GM12878 (cell line): ENCODE results near the gene HIC1. TPM values are rescaled to one million over a fixed set of nuclear protein-coding genes. Genes with fewer than 3 reads are reported as not detected.

ENCODE experiments used
- ATAC-seq: fragments of 200-7000 bp; cut with Tn5 transposase; 3 replicates; pipeline ENCODE4 v1.9.1; 2020; ENCODE audit warnings: mild to moderate bottlenecking, moderate library complexity
- BruUV-seq: library from RNA; stranded (reverse); fragments of 400-500 nt; replicated peaks from 2 replicates; lab custom pipeline; 2021; lab: Mats Ljungman, UMichigan
- CTCF ChIA-PET: fragments of 300-600 bp; sonication (Branson Sonifier 250); formaldehyde crosslinking; extraction: SDS; loops from one replicate; lab custom pipeline; 2021; ENCODE audit warnings: inconsistent platforms; lab: Yijun Ruan, JAX
- POLR2A ChIA-PET: fragments of 350-600 bp; formaldehyde crosslinking; extraction: SDS; loops from one replicate; lab custom pipeline; 2021; ENCODE audit warnings: inconsistent platforms; lab: Charles Lee
- RAD21 ChIA-PET: fragments of 300-600 bp; sonication (Branson Sonifier 250); formaldehyde crosslinking; loops from one replicate; lab custom pipeline; 2023; ENCODE audit warnings: antibody characterized with exemption; ENCODE audit not compliant: unreplicated experiment; lab: Charles Lee
- SMC1A ChIA-PET: fragments of 300-600 bp; sonication (Branson Sonifier 250); formaldehyde crosslinking; loops from one replicate; lab custom pipeline; 2023; ENCODE audit not compliant: unreplicated experiment, uncharacterized antibody; lab: Charles Lee
- DNase-seq: peaks from one replicate; pipeline ENCODE4 v3.0.0-alpha.2; 2011; ENCODE audit warnings: low read depth, low spot score
- FAIRE-seq: peaks from 3 replicates; lab custom pipeline; 2011; peaks lifted over from hg19 to GRCh38; lab: Jason Lieb, UNC
- H2AFZ ChIP-seq: 2 replicates; pipeline ENCODE4 v1.6.0; 2011; ENCODE audit warnings: low read depth, low read length, control low read depth; ENCODE audit not compliant: control insufficient read depth
- H3K27ac ChIP-seq: 2 replicates; pipeline ENCODE4 v1.5.1; 2011; ENCODE audit warnings: control low read depth; ENCODE audit not compliant: control insufficient read depth, insufficient read depth
- H3K27me3 ChIP-seq, 2 experiments: replicated peaks in 1 of 2; 2 replicates each; pipeline versions ENCODE4 v1.6.0 to v1.6.1; 2011; ENCODE audit warnings: low read length in 1 of 2; ENCODE audit not compliant: control insufficient read depth in 2 of 2, insufficient read depth in 2 of 2
- H3K36me3 ChIP-seq, 2 experiments: 2 replicates each; pipeline ENCODE4 v1.5.1; 2011; ENCODE audit warnings: low read length in 1 of 2; ENCODE audit not compliant: control insufficient read depth in 2 of 2, insufficient read depth in 2 of 2
- H3K4me1 ChIP-seq: 2 replicates; pipeline ENCODE4 v1.6.1; 2011; ENCODE audit warnings: mild to moderate bottlenecking, low read length, moderate library complexity, mixed read lengths; ENCODE audit not compliant: control insufficient read depth, insufficient read depth
- H3K4me2 ChIP-seq: 2 replicates; pipeline ENCODE4 v1.6.0; 2011; ENCODE audit warnings: control low read depth; ENCODE audit not compliant: control insufficient read depth, insufficient read depth
- H3K4me3 ChIP-seq: fragments of 200-600 bp; sonication (generic); 2 replicates; pipeline ENCODE4 v1.5.1; 2016
- H3K79me2 ChIP-seq: 2 replicates; pipeline ENCODE4 v1.6.0; 2011; ENCODE audit warnings: low read length; ENCODE audit not compliant: control insufficient read depth, insufficient read depth
- H3K9ac ChIP-seq: 2 replicates; pipeline ENCODE4 v1.8.0; 2011; ENCODE audit warnings: low read length, control low read depth, mixed read lengths; ENCODE audit not compliant: control insufficient read depth, insufficient read depth
- H3K9me3 ChIP-seq: replicated peaks from 3 replicates; pipeline ENCODE4 v1.5.1; 2011; ENCODE audit warnings: mild to moderate bottlenecking, low read length; ENCODE audit not compliant: control insufficient read depth, insufficient read depth
- H4K20me1 ChIP-seq: 2 replicates; pipeline ENCODE4 v1.6.0; 2011; ENCODE audit not compliant: control insufficient read depth, insufficient read depth
- BACH1 ChIP-seq: fragments of 450-650 bp; IDR thresholded peaks from 2 replicates; pipeline ENCODE4 v1.6.1; 2017; ENCODE audit warnings: mild to moderate bottlenecking, borderline replicate concordance
- BHLHE40 ChIP-seq, 2 experiments: fragments of 450-650 bp in 1 of 2; IDR thresholded peaks; 2 replicates each; pipeline ENCODE4 v1.6.1; 2011 to 2017; ENCODE audit warnings: low read depth in 2 of 2, borderline replicate concordance in 1 of 2, improper control_type of control experiment in 1 of 2, low read length in 1 of 2, mild to moderate bottlenecking in 1 of 2
- CHD1 ChIP-seq: IDR thresholded peaks from 2 replicates; pipeline ENCODE4 v1.6.1; 2012; ENCODE audit warnings: low read depth, low read length, improper control_type of control experiment
- CREB1 ChIP-seq: IDR thresholded peaks from 2 replicates; pipeline ENCODE4 v1.6.1; 2012; ENCODE audit warnings: low read depth, mild to moderate bottlenecking, inconsistent platforms
- CREM ChIP-seq: IDR thresholded peaks from 2 replicates; pipeline ENCODE4 v1.6.1; 2014; ENCODE audit warnings: antibody characterized with exemption, low read depth
- EED ChIP-seq: sonication (generic); IDR thresholded peaks from 2 replicates; pipeline ENCODE4 v1.6.1; 2016; ENCODE audit warnings: antibody characterized with exemption, low read depth
- EGR1 ChIP-seq, 2 experiments: IDR thresholded peaks; 1 replicate in 1 of 2; 2 replicates in 1 of 2; pipeline ENCODE4 v1.6.1; 2011 to 2012; ENCODE audit warnings: low read depth in 2 of 2, low read length in 2 of 2, borderline replicate concordance in 1 of 2, mild to moderate bottlenecking in 1 of 2, moderate library complexity in 1 of 2
- LARP7 ChIP-seq: fragments of 450-650 bp; IDR thresholded peaks from 2 replicates; pipeline ENCODE4 v1.6.1; 2017; ENCODE audit warnings: mild to moderate bottlenecking
- MAX ChIP-seq: IDR thresholded peaks from 2 replicates; pipeline ENCODE4 v1.6.1; 2012; ENCODE audit warnings: low read depth, low read length, improper control_type of control experiment
- MYC ChIP-seq: IDR thresholded peaks from 2 replicates; pipeline ENCODE4 v1.6.1; 2011; ENCODE audit warnings: mild to moderate bottlenecking, low read length, moderate library complexity, inconsistent platforms; ENCODE audit not compliant: insufficient read depth, insufficient replicate concordance, insufficient read length, severe bottlenecking
- NKRF ChIP-seq: fragments of 450-650 bp; conservative IDR thresholded peaks from 2 replicates; pipeline ENCODE4 v1.6.1; 2017; ENCODE audit warnings: mild to moderate bottlenecking, moderate library complexity
- REST ChIP-seq: IDR thresholded peaks from 2 replicates; pipeline ENCODE4 v1.6.1; 2012; ENCODE audit warnings: mild to moderate bottlenecking, low read depth, low read length
- SMARCA5 ChIP-seq: fragments of 450-650 bp; IDR thresholded peaks from 2 replicates; pipeline ENCODE4 v1.6.1; 2017; ENCODE audit warnings: mild to moderate bottlenecking
- SRF ChIP-seq, 2 experiments: IDR thresholded peaks; 2 replicates each; pipeline ENCODE4 v1.6.1; 2011; ENCODE audit warnings: low read depth in 2 of 2, low read length in 2 of 2, mild to moderate bottlenecking in 1 of 2, moderate library complexity in 1 of 2
- SUZ12 ChIP-seq: fragments of 200-600 bp; sonication (generic); IDR thresholded peaks from one replicate; pipeline ENCODE4 v1.6.1; 2018; ENCODE audit warnings: antibody characterized with exemption, mild to moderate bottlenecking; ENCODE audit not compliant: unreplicated experiment
- TBL1XR1 ChIP-seq: IDR thresholded peaks from 2 replicates; pipeline ENCODE4 v1.6.1; 2012; ENCODE audit warnings: low read depth, low read length, improper control_type of control experiment
- TCF12 ChIP-seq: IDR thresholded peaks from 2 replicates; pipeline ENCODE4 v1.6.1; 2011; ENCODE audit warnings: low read depth, mild to moderate bottlenecking, low read length
- WGBS: methylation state at CpG from one replicate; pipeline ENCODE4 v1.1.6; 2016; ENCODE audit warnings: low lambda C conversion rate; ENCODE audit not compliant: insufficient replicate concordance, insufficient coverage; ENCODE audit errors: missing lambda C conversion rate; 5-methylcytosine and 5-hydroxymethylcytosine counted together
- in situ Hi-C: fragments of 300-500 bp; cut with MboI; formaldehyde crosslinking; loops from 9 replicates; pipeline ENCODE4 v1.14.3; 2018; ENCODE audit warnings: mixed read lengths
- intact Hi-C: fragments of 100-400 bp; cut with micrococcal nuclease; formaldehyde crosslinking; loops from one replicate; pipeline ENCODE4 v1.14.2; 2022; ENCODE audit not compliant: unreplicated experiment
- polyA plus RNA-seq, 11 experiments: library from polyadenylated mRNA; depleted of rRNA in 4 of 11; unstranded in 6 of 11; stranded (reverse) in 5 of 11; fragments of >200 nt; fragmentation: Nextera tagmentation in 4 of 11; fragmentation: Illumina TruSeq in 1 of 11; extraction: Ambion mirVana in 4 of 11; extraction: Trizol in 1 of 11; gene quantifications; 1 replicate in 1 of 11; 2 replicates in 10 of 11; pipeline versions ENCODE4 v1.2.1 to v1.2.3, GENCODE V29; 2011 to 2016; ENCODE audit warnings: inconsistent platforms in 2 of 11, missing spikeins in 2 of 11, low read depth in 1 of 11
- total RNA-seq, 4 experiments: library from RNA; depleted of rRNA in 3 of 4; stranded (reverse); fragments of >200 nt in 3 of 4; fragmentation: Illumina TruSeq in 1 of 4; extraction: Trizol in 1 of 4; gene quantifications; 2 replicates each; pipeline versions ENCODE4 v1.2.1 to v1.2.3, GENCODE V29; 2013 to 2021

Gene HIC1
- total and polyA plus RNA-seq, 10 of the 15 experiments (the other 5 are each of a cell fraction or from before 2014, with no cell fraction given), result 0.11 to 61.1 (median 4.9) TPM

- ChIA-PET CTCF (interaction anchor here (1.0 kb wide), 1 partner anchor 194 kb away, joined by 4 read pairs; no protein-coding TSS in a partner anchor), SMC1A (interaction anchor here (1.8 kb wide), 1 partner anchor 195 kb away, joined by 7 read pairs; no protein-coding TSS in a partner anchor), RAD21 (interaction anchor here (0.9 to 1.7 kb wide), 3 partner anchors 20 to 194 kb away, joined by 3 to 6 read pairs (median 3); no protein-coding TSS in a partner anchor), POLR2A (no interaction called here)
- Histone ChIP-seq H3K9me3 (no peaks in the 10 kb centered on the region), H4K20me1 (no peaks in the 10 kb centered on the region), H3K36me3 (no peaks in the 10 kb centered on the region), H2AFZ (no peak overlapping the region), H3K79me2 (peaks cover 11% of the 10 kb centered on the region), H3K9ac (no peak overlapping the region), H3K27me3 (peaks cover 2% of the 10 kb centered on the region in 2 experiments; a peak in 3 of 4 replicates), H3K27ac (no peak overlapping the region), H3K4me3 (peak overlapping the region; percentile 61; the same call in 1 of the 2 replicates), H3K4me2 (peak overlapping the region; percentile 69; the same call in 1 of the 2 replicates), H3K4me1 (peaks cover 10% of the 10 kb centered on the region)
- TF ChIP-seq BACH1 (peak; percentile 42; the same call in 1 of the 2 replicates), LARP7 (peak; percentile 48; the same call in 1 of the 2 replicates), SMARCA5 (peak; percentile 52; the same call in 1 of the 2 replicates), CREB1 (peak; percentile 93), CHD1 (no peak), CREM (peak; percentile 91), TBL1XR1 (no peak), EGR1 (IDR thresholded peaks at IDR 0.05; ENCODE audit: borderline replicate concordance in 1 of 2, low read depth in 2 of 2, low read length in 2 of 2) (peak in 1 of 2 experiments; percentile 83; a peak in 2 of 3 replicates), NKRF (peak; percentile 32), SRF (IDR thresholded peaks at IDR 0.05; ENCODE audit: low read depth in 2 of 2, low read length in 2 of 2) (0 out of 4 replicates have a peak, but pooled peaks of 1 of the 2 experiments have one; percentile 2), MAX (peak; percentile 51; the same call in 1 of the 2 replicates), REST (peak; percentile 67), TCF12 (no peak), SUZ12 (peak; percentile 32), BHLHE40 (IDR thresholded peaks at IDR 0.05; ENCODE audit: borderline replicate concordance in 1 of 2, low read depth in 2 of 2, low read length in 1 of 2) (peak; percentile 13 to 53; a peak in 2 of 4 replicates), MYC (peak; percentile 52), EED (no peak)
- ATAC-seq, result no peak
- 1% methylated on average over 25 of the region's 88 CpGs for WGBS
- in situ Hi-C loops, result loop anchor here (5.0 kb wide), 1 partner anchor 302 kb away; no protein-coding TSS in a partner anchor
- intact Hi-C loops, result loop anchor here (5.0 kb wide), 1 partner anchor 287 kb away; the partner anchor contains the start of genes SGSM2 and TSR1
- no peak for FAIRE-seq
- no peak for DNase-seq
- BruUV-seq, result no TSS peak
Measured at GRCh38 chr17:2050300-2051060, 4.4 kb upstream of the HIC1 start.
